ENCODE data around the gene TEKT3. TPM values are rescaled to one million over a fixed set of nuclear protein-coding genes. Genes with fewer than 3 reads are reported as not detected.

Gene TEKT3
- total and polyA plus RNA-seq, 2 of the 4 experiments (the other 2 are of a cell fraction): 0.15 TPM; not detected in 1

- H4K5ac ChIP-seq (ENCODE audit: low read depth, low read length): peak overlapping the region; percentile 90
- peak overlapping the region; percentile 15 for H3K56ac ChIP-seq (ENCODE audit: extremely low read depth, insufficient read depth, low read length)
- H3K4me1 ChIP-seq (ENCODE audit: control insufficient read depth, insufficient read depth, low read length): peaks cover 7% of the 10 kb centered on the region
- H3K9me3 ChIP-seq (ENCODE audit: control insufficient read depth, insufficient read depth, low read length): no peaks in the 10 kb centered on the region
- peak; percentile 54 for ATAC-seq (ENCODE audit: low read depth)
- H3K14ac ChIP-seq (replicated peaks; ENCODE audit: low read depth, low read length): peak overlapping the region; percentile 41
- peak overlapping the region; percentile 65 for H3K23ac ChIP-seq (ENCODE audit: low read depth, low read length)
- peak overlapping the region; percentile 12 for H2BK5ac ChIP-seq (ENCODE audit: low read depth, low read length, poor library complexity, severe bottlenecking)
- CTCF ChIA-PET: interaction anchor here (1.2 kb wide), 2 partner anchors 22 to 52 kb away, joined by 3 read pairs; no protein-coding TSS in a partner anchor
- H2BK120ac ChIP-seq (ENCODE audit: low read depth, low read length): peak overlapping the region; percentile 91
- peak overlapping the region; percentile 94 for H3K18ac ChIP-seq (ENCODE audit: low read depth, low read length)
- peak overlapping the region; percentile 87 for H2BK20ac ChIP-seq (ENCODE audit: low read depth, low read length)
- H3K27me3 ChIP-seq (ENCODE audit: control insufficient read depth, insufficient read depth, low read length): no peaks in the 10 kb centered on the region; the same call in 1 of the 2 replicates
- no peaks in the 10 kb centered on the region for H4K20me1 ChIP-seq (ENCODE audit: insufficient read depth, low read length)
- peak overlapping the region; percentile 76 for H3K4me2 ChIP-seq (ENCODE audit: low read depth, low read length)
- peak overlapping the region; percentile 13; the same call in 2 of the 3 replicates for H2BK15ac ChIP-seq (ENCODE audit: low read depth, low read length)
- H4K91ac ChIP-seq (ENCODE audit: insufficient read depth, low read depth, low read length): peak overlapping the region; percentile 44
- peak overlapping the region; percentile 0 to 86; a peak in 3 of 4 replicates for H4K8ac ChIP-seq (ENCODE audit: low read depth in 2 of 2, low read length in 2 of 2)
- POLR2A ChIA-PET (ENCODE audit: unreplicated experiment): no interaction called here
- no TSS peak for BruUV-seq (replicated peaks)
- dilution Hi-C loops (cut with HindIII; ENCODE audit: low sequenced_read_pairs, unreplicated experiment): no loop called here
- peak overlapping the region; percentile 35; the same call in 1 of the 2 replicates for H3K4me3 ChIP-seq (ENCODE audit: insufficient read depth, low read depth, low read length)
- no peak overlapping the region for H2AK9ac ChIP-seq (replicated peaks; ENCODE audit: low read depth, low read length, poor library complexity)
- in situ Hi-C loops (cut with MboI; ENCODE audit: low sequenced_read_pairs): no loop called here
- TF ChIP-seq CHD1 (IDR thresholded peaks at IDR 0.05; ENCODE audit: low read depth, low read length): no peak
- peak; percentile 22; the same call in 1 of the 2 replicates for TF ChIP-seq CEBPB (IDR thresholded peaks at IDR 0.05; ENCODE audit: low read depth, low read length)
- no peak overlapping the region for H2AK5ac ChIP-seq (ENCODE audit: low read depth, low read length)
- H3K36me3 ChIP-seq (ENCODE audit: control insufficient read depth, insufficient read depth, low read length): no peaks in the 10 kb centered on the region
- peak overlapping the region; percentile 60 for H3K4ac ChIP-seq (ENCODE audit: low read depth, low read length)
- no peaks in the 10 kb centered on the region for H3K9me1 ChIP-seq (ENCODE audit: insufficient read depth, low read length)
- 5% methylated on average over 4 of the region's 9 CpGs; no CpG with 5 or more reads in 1 of the 2 experiments for WGBS, 2 experiments (ENCODE audit: extremely low coverage in 2 of 2, insufficient read length in 1 of 2)
- peak overlapping the region; percentile 62 for H2AFZ ChIP-seq (replicated peaks; ENCODE audit: low read length, poor library complexity)
- intact Hi-C loops (cut with micrococcal nuclease): loop anchor here (2.0 kb wide), 2 partner anchors 51 to 121 kb away; no protein-coding TSS in a partner anchor
- peak overlapping the region; percentile 82; the same call in 1 of the 2 replicates for H3K27ac ChIP-seq (ENCODE audit: insufficient read depth, low read length)
- H3K9ac ChIP-seq (ENCODE audit: low read depth, low read length): peak overlapping the region; percentile 68
- DNase-seq: peak; percentile 25
- no peaks in the 10 kb centered on the region for H3K79me1 ChIP-seq (ENCODE audit: low read depth in 1 of 2, low read length in 2 of 2)
These were observed 42.9 kb upstream of the TEKT3 start for GRCh38 chr17:15384142-15384787.
